MM.1S (cell line): ENCODE results near the gene MRPL53.
"Not testable (repeated sequence)": the region's sequence is repeated elsewhere in the genome, so short reads cannot be mapped to it uniquely, and the experiment has no call there.

Experiments
- DNase-seq: peaks from one replicate; pipeline ENCODE4 v3.0.0-alpha.2; 2015
- H2AFZ ChIP-seq: fragments of 300-600 bp; sonication (generic); 2 replicates; pipeline ENCODE4 v1.6.0; 2016; ENCODE audit warnings: antibody characterized with exemption, low read length
- H3F3A ChIP-seq: fragments of 300-600 bp; sonication (generic); 2 replicates; pipeline ENCODE4 v1.6.1; 2016; ENCODE audit warnings: mild to moderate bottlenecking, antibody characterized with exemption, low read length, moderate library complexity, mixed read lengths; ENCODE audit not compliant: insufficient read depth
- H3K27ac ChIP-seq: fragments of 300-600 bp; sonication (generic); 2 replicates; pipeline ENCODE4 v1.5.1; 2016; ENCODE audit warnings: mild to moderate bottlenecking, low read length
- H3K27me3 ChIP-seq: fragments of 300-600 bp; sonication (generic); replicated peaks from 2 replicates; pipeline ENCODE4 v1.6.0; 2016; ENCODE audit warnings: low read length; ENCODE audit not compliant: insufficient read depth
- H3K36me3 ChIP-seq: fragments of 300-600 bp; sonication (generic); replicated peaks from 2 replicates; pipeline ENCODE4 v1.6.1; 2016; ENCODE audit warnings: mild to moderate bottlenecking, low read length, mixed read lengths; ENCODE audit not compliant: insufficient read depth
- H3K4me1 ChIP-seq: fragments of 300-600 bp; sonication (generic); 2 replicates; pipeline ENCODE4 v1.6.1; 2016; ENCODE audit warnings: low read length, mixed read lengths
- H3K4me2 ChIP-seq: fragments of 300-600 bp; sonication (generic); 2 replicates; pipeline ENCODE4 v1.6.0; 2016; ENCODE audit warnings: low read depth, low read length
- H3K4me3 ChIP-seq: fragments of 300-600 bp; sonication (generic); 2 replicates; pipeline ENCODE4 v1.5.1; 2016; ENCODE audit warnings: low read length, mixed read lengths
- H3K79me2 ChIP-seq: fragments of 300-600 bp; sonication (generic); 2 replicates; pipeline ENCODE4 v1.6.1; 2016; ENCODE audit warnings: mixed run types, low read length, mixed read lengths
- H3K9ac ChIP-seq: fragments of 300-600 bp; sonication (generic); 2 replicates; pipeline ENCODE4 v1.6.1; 2016; ENCODE audit warnings: low read length, mixed read lengths
- H3K9me2 ChIP-seq: fragments of 300-600 bp; sonication (generic); replicated peaks from 2 replicates; pipeline ENCODE4 v1.6.1; 2016; ENCODE audit warnings: mild to moderate bottlenecking, low read length, mixed read lengths; ENCODE audit not compliant: insufficient read depth
- H3K9me3 ChIP-seq: fragments of 300-600 bp; sonication (generic); replicated peaks from 2 replicates; pipeline ENCODE4 v1.6.1; 2016; ENCODE audit warnings: mild to moderate bottlenecking, low read length, mixed read lengths; ENCODE audit not compliant: insufficient read depth
- H4K20me1 ChIP-seq: fragments of 300-600 bp; sonication (generic); 2 replicates; pipeline ENCODE4 v1.6.1; 2016; ENCODE audit warnings: mild to moderate bottlenecking, low read length, moderate library complexity, mixed read lengths; ENCODE audit not compliant: insufficient read depth
- CTCF ChIP-seq: fragments of 300-600 bp; sonication (generic); IDR thresholded peaks from 2 replicates; pipeline ENCODE4 v1.5.1; 2016; ENCODE audit warnings: antibody characterized with exemption, low read length, mixed read lengths
- EZH2 ChIP-seq: fragments of 300-600 bp; sonication (generic); optimal IDR thresholded peaks from 2 replicates; pipeline ENCODE3; 2017; ENCODE audit warnings: low read depth, mild to moderate bottlenecking, antibody characterized with exemption, low read length, mixed read lengths
- EZH2phosphoT487 ChIP-seq: fragments of 300-600 bp; sonication (generic); IDR thresholded peaks from 2 replicates; pipeline ENCODE4 v1.6.1; 2018; ENCODE audit warnings: antibody characterized with exemption, low read length

Gene MRPL53

GRCh38 chr2:74447230-74447999 lies 25.1 kb downstream of the MRPL53 start:
- Histone ChIP-seq H3K9me2 (no peaks in the 10 kb centered on the region), H3F3A (no peaks in the 10 kb centered on the region), H3K27me3 (peaks cover 14% of the 10 kb centered on the region), H3K9me3 (no peaks in the 10 kb centered on the region), H3K79me2 (no peaks in the 10 kb centered on the region), H3K4me3 (no peak overlapping the region), H3K4me2 (no peak overlapping the region), H3K27ac (no peak overlapping the region), H4K20me1 (no peaks in the 10 kb centered on the region), H2AFZ (no peak overlapping the region), H3K9ac (no peak overlapping the region), H3K4me1 (0 out of 2 replicates have a peak, but pooled peaks cover under 1% of the 10 kb centered on the region), H3K36me3 (no peaks in the 10 kb centered on the region)
- no peak for DNase-seq
- no peak for TF ChIP-seq EZH2
- TF ChIP-seq CTCF = no peak
- no peak for TF ChIP-seq EZH2phosphoT487

- no peak overlapping the region for H2AFZ ChIP-seq
- no peak overlapping the region for H3K27ac ChIP-seq
- TF ChIP-seq CTCF (no peak), EZH2 (no peak), EZH2phosphoT487 (no peak)
- no peaks in the 10 kb centered on the region for H3K36me3 ChIP-seq
- H3K9ac ChIP-seq = no peak overlapping the region
- H3K9me3 ChIP-seq = no peaks in the 10 kb centered on the region
- H3F3A ChIP-seq = no peaks in the 10 kb centered on the region
- H3K4me3 ChIP-seq = no peak overlapping the region
- no peaks in the 10 kb centered on the region for H3K9me2 ChIP-seq
- H3K79me2 ChIP-seq = no peaks in the 10 kb centered on the region
- H3K4me1 ChIP-seq = peaks cover 5% of the 10 kb centered on the region
- no peaks in the 10 kb centered on the region for H4K20me1 ChIP-seq
- DNase-seq = no peak
- H3K27me3 ChIP-seq = peaks cover 31% of the 10 kb centered on the region
- H3K4me2 ChIP-seq = no peak overlapping the region
These were observed 27.8 kb downstream of the MRPL53 start for GRCh38 chr2:74444498-74445318.

- not testable (repeated sequence) for H4K20me1 ChIP-seq, H3K4me3 ChIP-seq, H3F3A ChIP-seq, H3K4me1 ChIP-seq, H3K79me2 ChIP-seq, H2AFZ ChIP-seq, H3K27ac ChIP-seq, DNase-seq, H3K36me3 ChIP-seq, H3K9me2 ChIP-seq, H3K9me3 ChIP-seq, H3K9ac ChIP-seq, H3K4me2 ChIP-seq
- H3K27me3 ChIP-seq = peaks cover 31% of the 10 kb centered on the region
These were observed 29.8 kb downstream of the MRPL53 start for GRCh38 chr2:74442483-74443297.
